PC-3 (cell line): ENCODE data around the gene NMNAT2. TPM values are rescaled to one million over a fixed set of nuclear protein-coding genes. Genes with fewer than 3 reads are reported as not detected.

Source experiments
- ATAC-seq: fragments of 200-7000 bp; cut with Tn5 transposase; 2 replicates; pipeline ENCODE4 v1.9.1; 2020; ENCODE audit warnings: mild to moderate bottlenecking, moderate library complexity
- BruUV-seq: library from RNA; stranded (reverse); fragments of 400-500 nt; replicated peaks from 2 replicates; lab custom pipeline; 2021; lab: Mats Ljungman, UMichigan
- CTCF ChIA-PET: fragments of 300-600 bp; sonication (Branson Sonifier 250); formaldehyde crosslinking; loops from one replicate; lab custom pipeline; 2022; ENCODE audit warnings: antibody characterized with exemption; lab: Charles Lee
- POLR2A ChIA-PET: fragments of 300-600 bp; sonication (Branson Sonifier 250); formaldehyde crosslinking; loops from one replicate; lab custom pipeline; 2022; ENCODE audit warnings: antibody characterized with exemption; ENCODE audit not compliant: unreplicated experiment; lab: Charles Lee
- DNase-seq: peaks from one replicate; pipeline ENCODE4 v3.0.0-alpha.2; 2015
- H2AFZ ChIP-seq: fragments of 300-600 bp; sonication (generic); 2 replicates; pipeline ENCODE4 v1.6.0; 2016; ENCODE audit warnings: antibody characterized with exemption, low read length
- H3F3A ChIP-seq: fragments of 300-600 bp; sonication (generic); one replicate; pipeline ENCODE4 v1.6.0; 2017; ENCODE audit warnings: antibody characterized with exemption, low read length, control low read depth, mild to moderate bottlenecking; ENCODE audit not compliant: unreplicated experiment
- H3K27ac ChIP-seq: fragments of 300-600 bp; sonication (generic); 2 replicates; pipeline ENCODE4 v1.5.1; 2016; ENCODE audit warnings: mild to moderate bottlenecking, low read length
- H3K27me3 ChIP-seq: fragments of 300-600 bp; sonication (generic); 2 replicates; pipeline ENCODE4 v1.6.1; 2016; ENCODE audit warnings: low read length, mixed read lengths
- H3K36me3 ChIP-seq: fragments of 300-600 bp; sonication (generic); 2 replicates; pipeline ENCODE4 v1.6.1; 2016; ENCODE audit warnings: low read depth, mixed run types, low read length, mixed read lengths
- H3K4me1 ChIP-seq: fragments of 300-600 bp; sonication (generic); 2 replicates; pipeline ENCODE4 v1.5.1; 2016; ENCODE audit warnings: low read length; ENCODE audit not compliant: insufficient read depth
- H3K4me2 ChIP-seq: fragments of 300-600 bp; sonication (generic); 2 replicates; pipeline ENCODE4 v1.6.0; 2016; ENCODE audit warnings: low read length
- H3K4me3 ChIP-seq: fragments of 300-600 bp; sonication (generic); 2 replicates; pipeline ENCODE4 v1.5.1; 2016; ENCODE audit warnings: mild to moderate bottlenecking, low read length, mixed read lengths
- H3K79me2 ChIP-seq: fragments of 300-600 bp; sonication (generic); 2 replicates; pipeline ENCODE4 v1.6.1; 2017; ENCODE audit warnings: low read length, mixed read lengths
- H3K9ac ChIP-seq: fragments of 300-600 bp; sonication (generic); 2 replicates; pipeline ENCODE4 v1.6.0; 2016; ENCODE audit warnings: mild to moderate bottlenecking, low read length
- H3K9me2 ChIP-seq: fragments of 300-600 bp; sonication (generic); replicated peaks from 2 replicates; pipeline ENCODE4 v1.6.1; 2016; ENCODE audit warnings: mixed run types, low read length, mixed read lengths
- H3K9me3 ChIP-seq: fragments of 300-600 bp; sonication (generic); 2 replicates; pipeline ENCODE4 v1.6.1; 2016; ENCODE audit warnings: low read length, mixed read lengths
- H4K20me1 ChIP-seq: fragments of 300-600 bp; sonication (generic); 2 replicates; pipeline ENCODE4 v1.6.1; 2016; ENCODE audit warnings: low read length, mixed read lengths
- EZH2 ChIP-seq: fragments of 300-600 bp; sonication (generic); IDR thresholded peaks from one replicate; pipeline ENCODE4 v1.6.1; 2017; ENCODE audit warnings: antibody characterized with exemption, mild to moderate bottlenecking, low read length; ENCODE audit not compliant: unreplicated experiment
- EZH2phosphoT487 ChIP-seq: fragments of 300-600 bp; sonication (generic); IDR thresholded peaks from 2 replicates; pipeline ENCODE4 v1.6.1; 2018; ENCODE audit warnings: mild to moderate bottlenecking, antibody characterized with exemption, low read length, borderline replicate concordance
- intact Hi-C: fragments of 100-400 bp; cut with micrococcal nuclease; formaldehyde crosslinking; loops from 2 replicates; pipeline ENCODE4 v1.9.0; 2023
- total RNA-seq: library from RNA; depleted of rRNA; stranded (reverse); fragments of >200 nt; gene quantifications from 2 replicates; pipeline ENCODE4 v1.2.3, GENCODE V29; 2014
- TF ChIP-seq, protein P1 (sequence below): fragments of 300-600 bp; sonication (generic); conservative IDR thresholded peaks from 2 replicates; pipeline ENCODE4 v1.5.1; 2017; ENCODE audit warnings: antibody characterized with exemption, low read depth, mild to moderate bottlenecking, low read length

Gene NMNAT2
- total RNA-seq, 1 experiment from 2014 or later: 6.0 TPM

DNA sequence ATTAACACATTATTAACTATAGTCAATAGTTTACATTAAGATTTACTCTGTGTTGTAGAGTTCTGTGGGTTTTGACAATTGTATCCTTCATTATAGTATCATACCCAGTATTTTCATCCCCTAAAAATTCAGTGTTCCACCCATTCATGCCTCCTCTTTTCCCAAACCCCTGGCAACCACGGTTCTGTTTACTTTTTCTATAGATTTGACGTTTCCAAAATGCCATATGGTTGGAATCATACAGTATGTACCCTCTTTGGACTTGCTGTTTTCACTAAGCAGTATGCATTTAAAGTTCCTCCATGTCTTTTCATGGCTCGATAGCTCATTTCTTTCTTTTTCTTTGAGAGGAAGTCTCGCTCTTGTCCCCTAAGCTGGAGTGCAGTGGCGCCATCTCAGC is 122.7 kb downstream of the NMNAT2 start:
- no TSS peak for BruUV-seq
- no peak overlapping the region for H2AFZ ChIP-seq
- ChIA-PET CTCF (no interaction called here), POLR2A (no interaction called here)
- H3K27me3 ChIP-seq: no peaks in the 10 kb centered on the region
- TF ChIP-seq EZH2 (no peak), EZH2phosphoT487 (no peak)
- TF ChIP-seq, protein P1, sequence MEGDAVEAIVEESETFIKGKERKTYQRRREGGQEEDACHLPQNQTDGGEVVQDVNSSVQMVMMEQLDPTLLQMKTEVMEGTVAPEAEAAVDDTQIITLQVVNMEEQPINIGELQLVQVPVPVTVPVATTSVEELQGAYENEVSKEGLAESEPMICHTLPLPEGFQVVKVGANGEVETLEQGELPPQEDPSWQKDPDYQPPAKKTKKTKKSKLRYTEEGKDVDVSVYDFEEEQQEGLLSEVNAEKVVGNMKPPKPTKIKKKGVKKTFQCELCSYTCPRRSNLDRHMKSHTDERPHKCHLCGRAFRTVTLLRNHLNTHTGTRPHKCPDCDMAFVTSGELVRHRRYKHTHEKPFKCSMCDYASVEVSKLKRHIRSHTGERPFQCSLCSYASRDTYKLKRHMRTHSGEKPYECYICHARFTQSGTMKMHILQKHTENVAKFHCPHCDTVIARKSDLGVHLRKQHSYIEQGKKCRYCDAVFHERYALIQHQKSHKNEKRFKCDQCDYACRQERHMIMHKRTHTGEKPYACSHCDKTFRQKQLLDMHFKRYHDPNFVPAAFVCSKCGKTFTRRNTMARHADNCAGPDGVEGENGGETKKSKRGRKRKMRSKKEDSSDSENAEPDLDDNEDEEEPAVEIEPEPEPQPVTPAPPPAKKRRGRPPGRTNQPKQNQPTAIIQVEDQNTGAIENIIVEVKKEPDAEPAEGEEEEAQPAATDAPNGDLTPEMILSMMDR: no peak
- H3K27ac ChIP-seq: no peak overlapping the region
- intact Hi-C loops: no loop called here
- H3K4me3 ChIP-seq: no peak overlapping the region
- H3K79me2 ChIP-seq: no peaks in the 10 kb centered on the region
- H4K20me1 ChIP-seq: no peaks in the 10 kb centered on the region
- no peak overlapping the region for H3K4me2 ChIP-seq
- ATAC-seq: no peak
- no peak for DNase-seq
- H3K4me1 ChIP-seq: no peaks in the 10 kb centered on the region
- no peak overlapping the region for H3K9ac ChIP-seq
- H3K36me3 ChIP-seq: no peaks in the 10 kb centered on the region
- H3K9me2 ChIP-seq: no peaks in the 10 kb centered on the region
- H3F3A ChIP-seq: no peaks in the 10 kb centered on the region
- no peaks in the 10 kb centered on the region for H3K9me3 ChIP-seq

DNA sequence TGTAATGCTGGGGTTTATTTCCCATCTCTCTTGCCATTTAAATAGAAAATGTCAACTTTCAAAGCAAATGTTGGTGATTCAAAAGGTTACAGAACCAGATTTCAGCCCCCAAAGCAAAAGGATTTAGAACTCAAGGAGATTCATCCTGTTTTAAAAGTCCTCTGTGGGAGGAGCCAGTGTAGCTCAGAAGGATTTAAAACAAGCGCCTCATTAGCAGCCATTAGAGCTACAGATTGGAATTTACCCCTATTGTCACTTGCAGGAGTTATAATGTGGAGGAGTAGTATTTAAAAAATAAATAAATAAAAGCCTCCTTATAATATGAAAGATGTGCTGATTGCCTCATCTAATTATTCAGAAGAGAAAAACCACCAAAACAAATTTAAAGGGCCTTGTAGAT is 124.3 kb downstream of the NMNAT2 start:
- no peak for ATAC-seq
- Histone ChIP-seq H3F3A (no peaks in the 10 kb centered on the region), H3K4me2 (no peak overlapping the region), H2AFZ (no peak overlapping the region), H3K27ac (no peak overlapping the region), H3K79me2 (no peaks in the 10 kb centered on the region), H3K4me1 (no peaks in the 10 kb centered on the region), H3K9ac (no peak overlapping the region), H3K36me3 (no peaks in the 10 kb centered on the region), H3K27me3 (no peaks in the 10 kb centered on the region), H3K4me3 (no peak overlapping the region), H4K20me1 (no peaks in the 10 kb centered on the region), H3K9me2 (no peaks in the 10 kb centered on the region), H3K9me3 (no peaks in the 10 kb centered on the region)
- ChIA-PET POLR2A (no interaction called here), CTCF (no interaction called here)
- no peak for DNase-seq
- intact Hi-C loops: no loop called here
- BruUV-seq: no TSS peak
- no peak for TF ChIP-seq EZH2phosphoT487

DNA sequence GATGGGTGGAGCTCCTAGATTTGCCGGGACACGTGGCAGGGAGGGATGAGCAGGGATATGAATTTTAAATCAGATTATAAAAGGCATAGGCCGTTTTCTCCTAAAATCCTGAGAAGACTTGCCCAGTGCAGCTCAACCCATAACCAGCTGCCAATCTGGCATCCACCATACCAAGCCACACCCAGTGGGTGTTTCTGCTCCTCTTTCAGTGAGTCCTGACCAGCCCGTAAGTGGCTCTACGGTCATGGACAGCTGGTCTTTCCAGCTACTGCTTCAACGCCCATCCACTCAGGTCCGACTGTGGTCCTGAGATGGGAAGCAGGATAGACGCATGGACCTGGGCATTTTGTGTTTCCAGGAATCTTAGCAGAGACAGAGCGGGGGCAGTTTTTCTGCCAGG is 124.9 kb downstream of the NMNAT2 start:
- Histone ChIP-seq H3K9me3 (no peaks in the 10 kb centered on the region), H3K9ac (no peak overlapping the region), H3K4me2 (no peak overlapping the region), H3K4me3 (no peak overlapping the region), H3K27ac (no peak overlapping the region), H3K27me3 (no peaks in the 10 kb centered on the region), H3F3A (no peaks in the 10 kb centered on the region), H3K4me1 (no peaks in the 10 kb centered on the region), H3K36me3 (no peaks in the 10 kb centered on the region), H3K9me2 (no peaks in the 10 kb centered on the region), H2AFZ (no peak overlapping the region), H3K79me2 (no peaks in the 10 kb centered on the region), H4K20me1 (no peaks in the 10 kb centered on the region)
- TF ChIP-seq EZH2phosphoT487: no peak
- TF ChIP-seq, protein P1: no peak
- no peak for TF ChIP-seq EZH2
- intact Hi-C loops: no loop called here
- ATAC-seq (no peak), DNase-seq (no peak)
- CTCF ChIA-PET: no interaction called here
- no TSS peak for BruUV-seq
- POLR2A ChIA-PET: no interaction called here
